Tibial nerve (tissue), 4 donors: ENCODE measurements around the gene FBXO46. TPM values are rescaled to one million over a fixed set of nuclear protein-coding genes. Genes with fewer than 3 reads are reported as not detected.

Experiments used
- DNase-seq, 2 donors: peaks; one replicate each; pipeline ENCODE4 v3.0.0-alpha.2; 2019; ENCODE audit warnings: low spot score in 2 of 2
- H3K27ac ChIP-seq, 4 donors: fragments of 200-600 bp; sonication (generic) in 3 of 4; one replicate each; pipeline ENCODE4 v1.5.1; 2017 to 2019; ENCODE audit warnings: mild to moderate bottlenecking in 1 of 4
- H3K27me3 ChIP-seq, 2 donors: fragments of 200-600 bp; sonication (generic) in 1 of 2; one replicate each; pipeline versions ENCODE4 v1.5.1 to v1.6.0; 2017 to 2019
- H3K36me3 ChIP-seq, 3 donors: fragments of 200-600 bp; sonication (generic); one replicate each; pipeline ENCODE4 v1.5.1; 2018 to 2019
- H3K4me1 ChIP-seq, 4 donors: fragments of 200-600 bp; sonication (generic) in 3 of 4; one replicate each; pipeline ENCODE4 v1.5.1; 2017 to 2019
- H3K4me3 ChIP-seq, 4 donors: fragments of 200-600 bp; sonication (generic) in 3 of 4; one replicate each; pipeline ENCODE4 v1.5.1; 2017 to 2019; ENCODE audit warnings: mild to moderate bottlenecking in 1 of 4, moderate library complexity in 1 of 4
- H3K9me3 ChIP-seq, 4 donors: fragments of 200-600 bp; sonication (generic) in 3 of 4; one replicate each; pipeline ENCODE4 v1.5.1; 2017 to 2019
- CTCF ChIP-seq, 5 experiments: fragments of 200-600 bp in 3 of 5; fragments of 450-650 bp in 2 of 5; sonication (generic) in 3 of 5; IDR thresholded peaks; one replicate each; pipeline ENCODE4 v1.5.1; 2016 to 2019; ENCODE audit warnings: antibody characterized with exemption in 5 of 5, mild to moderate bottlenecking in 3 of 5, moderate library complexity in 2 of 5
- EP300 ChIP-seq, 2 donors: sonication (generic); formaldehyde crosslinking; IDR thresholded peaks; one replicate each; pipeline ENCODE4 v1.6.1; 2017; ENCODE audit warnings: antibody characterized with exemption in 2 of 2, mild to moderate bottlenecking in 1 of 2
- POLR2A ChIP-seq, 2 donors: fragments of 450-650 bp; IDR thresholded peaks; one replicate each; pipeline ENCODE4 v1.6.1; 2017; ENCODE audit warnings: antibody characterized with exemption in 2 of 2, mild to moderate bottlenecking in 2 of 2, moderate library complexity in 2 of 2
- WGBS, 2 donors: methylation state at CpG; one replicate each; pipeline ENCODE4 v1.1.5; 2018; 5-methylcytosine and 5-hydroxymethylcytosine counted together
- total RNA-seq, 4 donors: library from RNA; depleted of rRNA; stranded (reverse); fragments of >200 nt; gene quantifications; one replicate each; pipeline ENCODE4 v1.1.0, GENCODE V29; 2016

Gene FBXO46
- total RNA-seq, 4 donors from 2014 or later: 9.8 to 15.9 (median 13.7) TPM

DNA sequence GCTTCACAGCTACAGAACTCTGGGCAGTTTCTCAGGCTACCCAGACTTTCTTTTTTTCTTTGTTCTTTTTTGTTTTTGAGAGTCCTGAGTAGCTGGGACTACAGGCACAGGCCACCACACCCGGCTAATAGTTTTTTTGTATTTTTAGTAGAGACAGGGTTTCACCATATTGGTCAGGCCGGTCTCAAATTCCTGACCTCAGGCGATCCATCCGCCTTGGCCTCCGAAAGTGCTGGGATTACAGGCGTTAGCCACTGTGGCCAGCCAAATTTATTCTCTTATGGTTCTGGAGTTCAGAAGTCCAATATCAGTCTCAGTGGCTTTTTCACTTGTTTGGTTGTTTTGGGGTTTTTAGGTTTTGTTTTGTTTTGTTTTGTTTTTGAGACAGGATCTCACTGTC lies 14.9 kb upstream of the FBXO46 start:
- 78 to 84% methylated on average over 6 of the region's 6 CpGs for WGBS, 2 donors
- Histone ChIP-seq H3K9me3 (no peaks in the 10 kb centered on the region), H3K36me3 (no peaks in the 10 kb centered on the region), H3K27ac (no peak overlapping the region), H3K4me3 (no peak overlapping the region), H3K4me1 (no peaks in the 10 kb centered on the region), H3K27me3 (peaks cover 0 to 4% of the 10 kb centered on the region in 2 donors)
- no peak for TF ChIP-seq EP300 (IDR thresholded peaks at IDR 0.05)
- TF ChIP-seq CTCF (IDR thresholded peaks at IDR 0.05): no peak
- no peak for TF ChIP-seq POLR2A (IDR thresholded peaks at IDR 0.05)
- DNase-seq: no peak

GRCh38 chr19:45742969-45743368 lies 12.3 kb upstream of the FBXO46 start:
- no peaks in the 10 kb centered on the region for H3K36me3 ChIP-seq
- TF ChIP-seq EP300 (IDR thresholded peaks at IDR 0.05) (no peak), CTCF (IDR thresholded peaks at IDR 0.05) (no peak), POLR2A (IDR thresholded peaks at IDR 0.05) (no peak)

GRCh38 chr19:45739498-45740439 lies 9.1 kb upstream of the FBXO46 start:
- H3K4me3 ChIP-seq: no peak overlapping the region
- no peak overlapping the region for H3K27ac ChIP-seq
- H3K4me1 ChIP-seq: no peaks in the 10 kb centered on the region
- 86 to 87% methylated on average over 10 of the region's 10 CpGs for WGBS, 2 donors
- TF ChIP-seq EP300 (IDR thresholded peaks at IDR 0.05): no peak
- no peak for TF ChIP-seq POLR2A (IDR thresholded peaks at IDR 0.05)
- no peak for TF ChIP-seq CTCF (IDR thresholded peaks at IDR 0.05)
- no peak for DNase-seq
- peaks cover 0 to 1% of the 10 kb centered on the region in 2 donors for H3K27me3 ChIP-seq
- H3K36me3 ChIP-seq: no peaks in the 10 kb centered on the region
- no peaks in the 10 kb centered on the region for H3K9me3 ChIP-seq

More at GRCh38 chr19:45742969-45743368, 12.3 kb upstream of the FBXO46 start:
- Histone ChIP-seq H3K27me3 (peaks cover 0 to 4% of the 10 kb centered on the region in 2 donors), H3K27ac (no peak overlapping the region), H3K4me1 (no peaks in the 10 kb centered on the region), H3K9me3 (no peaks in the 10 kb centered on the region), H3K4me3 (no peak overlapping the region)
- WGBS, 2 donors: 68 to 69% methylated on average over 4 of the region's 4 CpGs
- DNase-seq: no peak

DNA sequence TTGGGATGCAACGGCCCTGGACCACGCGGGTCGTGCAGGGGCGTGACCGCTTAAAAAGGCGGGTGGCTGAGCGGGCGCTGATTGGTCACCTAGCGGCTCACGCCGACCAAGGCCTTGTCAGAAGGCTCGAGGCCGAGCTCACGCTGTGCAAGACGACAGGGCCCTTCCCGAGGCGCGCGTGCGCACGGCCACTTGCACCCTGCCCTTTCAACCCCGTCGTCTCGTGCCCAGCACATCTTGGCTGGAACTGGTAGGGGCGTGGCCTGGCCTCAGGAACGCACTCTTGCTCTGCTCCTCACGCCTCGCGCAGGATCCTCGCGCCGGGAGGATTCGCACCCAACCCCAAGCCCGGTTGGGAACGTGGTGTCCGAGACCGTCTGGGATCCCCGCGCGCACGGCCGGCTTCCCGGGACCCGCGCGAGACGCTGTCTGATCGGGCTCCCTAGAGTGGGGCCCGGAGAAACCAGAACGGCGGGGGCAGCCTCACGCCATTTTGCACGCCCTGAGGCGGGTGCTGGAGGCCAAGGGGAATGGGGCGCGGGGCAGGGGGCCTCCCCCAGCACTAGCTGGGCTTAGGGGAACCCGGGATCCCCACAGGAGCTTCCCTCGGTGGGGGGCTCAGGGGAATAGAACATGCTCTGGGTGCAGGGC lies 2.6 kb upstream of the FBXO46 start, which contains the start of gene MEIOSIN:
Gene MEIOSIN, plus strand, starts transcription at position 280 of the 651 bp plus-strand sequence. CDS start 1,938 bp downstream, outside the sequence.
- Histone ChIP-seq H3K36me3 (no peaks in the 10 kb centered on the region), H3K27ac (no peak within 1 kb of the TSS), H3K9me3 (no peaks in the 10 kb centered on the region), H3K4me3 (no peak within 1 kb of the TSS), H3K4me1 (peaks cover 0 to 19% (median 13%) of the 10 kb centered on the region in 4 donors), H3K27me3 (no peaks in the 10 kb centered on the region)
- TF ChIP-seq POLR2A (IDR thresholded peaks at IDR 0.05) (no peak), EP300 (IDR thresholded peaks at IDR 0.05) (no peak), CTCF (IDR thresholded peaks at IDR 0.05) (no peak)
- no peak for DNase-seq
- 91 to 92% methylated on average over 42 to 59 of the region's 59 CpGs for WGBS, 2 donors
